T-helper 1 cell treated with Interleukin-12 subunit alpha and Interleukin-12 subunit beta and Interleukin-4 antibody, amounts not matched to agents 30 μg/mL and 1 μg/mL, for 36 hours (primary cell): ENCODE measurements around the gene ZBTB22.
A peak's percentile ranks its signal among the peaks of the same experiment; 100 is the strongest.
"Not testable (repeated sequence)": the region's sequence is repeated elsewhere in the genome, so short reads cannot be mapped to it uniquely, and the experiment has no call there.

Experiments used
- H3K27ac Mint-ChIP-seq: one replicate; pipeline ENCODE4 v1.8.0; 2021; ENCODE audit warnings: mild to moderate bottlenecking, mixed read lengths
- H3K27me3 Mint-ChIP-seq: one replicate; pipeline ENCODE4 v1.8.0; 2021; ENCODE audit warnings: low read depth, mixed read lengths
- H3K36me3 Mint-ChIP-seq: one replicate; pipeline ENCODE4 v1.8.0; 2021; ENCODE audit warnings: low read depth, mixed read lengths
- H3K4me1 Mint-ChIP-seq: one replicate; pipeline ENCODE4 v1.8.0; 2021; ENCODE audit warnings: low read depth, mixed read lengths
- H3K4me3 Mint-ChIP-seq: one replicate; pipeline ENCODE4 v1.8.0; 2021; ENCODE audit warnings: mild to moderate bottlenecking, moderate library complexity, mixed read lengths
- H3K9me3 Mint-ChIP-seq: one replicate; pipeline ENCODE4 v1.8.0; 2021; ENCODE audit warnings: mixed read lengths

Gene ZBTB22, protein sequence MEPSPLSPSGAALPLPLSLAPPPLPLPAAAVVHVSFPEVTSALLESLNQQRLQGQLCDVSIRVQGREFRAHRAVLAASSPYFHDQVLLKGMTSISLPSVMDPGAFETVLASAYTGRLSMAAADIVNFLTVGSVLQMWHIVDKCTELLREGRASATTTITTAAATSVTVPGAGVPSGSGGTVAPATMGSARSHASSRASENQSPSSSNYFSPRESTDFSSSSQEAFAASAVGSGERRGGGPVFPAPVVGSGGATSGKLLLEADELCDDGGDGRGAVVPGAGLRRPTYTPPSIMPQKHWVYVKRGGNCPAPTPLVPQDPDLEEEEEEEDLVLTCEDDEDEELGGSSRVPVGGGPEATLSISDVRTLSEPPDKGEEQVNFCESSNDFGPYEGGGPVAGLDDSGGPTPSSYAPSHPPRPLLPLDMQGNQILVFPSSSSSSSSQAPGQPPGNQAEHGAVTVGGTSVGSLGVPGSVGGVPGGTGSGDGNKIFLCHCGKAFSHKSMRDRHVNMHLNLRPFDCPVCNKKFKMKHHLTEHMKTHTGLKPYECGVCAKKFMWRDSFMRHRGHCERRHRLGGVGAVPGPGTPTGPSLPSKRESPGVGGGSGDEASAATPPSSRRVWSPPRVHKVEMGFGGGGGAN

GRCh38 chr6:33317669-33318425 lies at the start of gene ZBTB22:
Gene ZBTB22, minus strand, starts transcription at chr6:33317744. Its CDS starts 828 bp downstream, at chr6:33316916.
- Mint-ChIP-seq H3K4me3 (peak within 1 kb of the TSS; percentile 99), H3K9me3 (no peaks in the 10 kb centered on the region), H3K27me3 (no peaks in the 10 kb centered on the region), H3K4me1 (peaks cover 53% of the 10 kb centered on the region), H3K27ac (peak within 1 kb of the TSS; percentile 95), H3K36me3 (peaks cover 62% of the 10 kb centered on the region)

DNA sequence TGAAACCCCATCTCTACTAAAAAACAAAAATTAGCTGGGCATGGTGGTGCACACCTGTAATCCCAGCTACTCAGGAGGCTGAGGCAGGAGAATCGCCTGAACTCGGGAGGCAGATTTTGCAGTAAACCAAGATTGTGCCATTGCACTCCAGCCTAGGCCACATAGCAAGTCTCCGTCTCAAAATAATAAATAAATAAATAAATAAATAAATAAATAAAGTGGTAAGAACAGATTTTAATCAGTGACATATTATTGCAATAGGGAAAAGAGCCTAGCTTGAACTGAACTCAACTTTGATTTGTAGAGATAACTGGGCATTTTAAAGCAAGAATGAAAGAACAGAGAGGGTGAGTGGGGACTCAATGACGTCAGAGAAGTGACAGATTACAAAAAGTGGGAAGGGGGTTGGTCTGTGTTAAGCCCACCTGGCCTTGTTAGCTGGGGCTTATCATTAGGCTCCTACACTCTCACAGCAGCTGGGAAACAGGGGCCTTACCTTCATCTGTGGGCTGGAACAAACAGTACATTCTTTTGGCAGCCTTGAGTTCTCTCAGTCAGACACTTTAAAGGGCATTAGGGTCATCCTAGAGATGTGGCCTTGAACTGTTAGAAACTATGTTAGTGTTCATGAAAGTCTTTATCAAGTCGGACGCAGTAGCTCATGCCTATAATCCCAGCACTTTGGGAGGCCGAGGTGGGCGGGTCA lies 49.6 kb upstream of the ZBTB22 start:
- Mint-ChIP-seq H3K36me3 (no peaks in the 10 kb centered on the region), H3K4me1 (peaks cover 3% of the 10 kb centered on the region), H3K4me3 (no peak overlapping the region), H3K27me3 (no peaks in the 10 kb centered on the region), H3K27ac (no peak overlapping the region), H3K9me3 (no peaks in the 10 kb centered on the region)

GRCh38 chr6:33365206-33365971 lies 47.8 kb upstream of the ZBTB22 start:
- not testable (repeated sequence) for H3K9me3 Mint-ChIP-seq, H3K27ac Mint-ChIP-seq, H3K36me3 Mint-ChIP-seq, H3K4me3 Mint-ChIP-seq, H3K27me3 Mint-ChIP-seq, H3K4me1 Mint-ChIP-seq

DNA sequence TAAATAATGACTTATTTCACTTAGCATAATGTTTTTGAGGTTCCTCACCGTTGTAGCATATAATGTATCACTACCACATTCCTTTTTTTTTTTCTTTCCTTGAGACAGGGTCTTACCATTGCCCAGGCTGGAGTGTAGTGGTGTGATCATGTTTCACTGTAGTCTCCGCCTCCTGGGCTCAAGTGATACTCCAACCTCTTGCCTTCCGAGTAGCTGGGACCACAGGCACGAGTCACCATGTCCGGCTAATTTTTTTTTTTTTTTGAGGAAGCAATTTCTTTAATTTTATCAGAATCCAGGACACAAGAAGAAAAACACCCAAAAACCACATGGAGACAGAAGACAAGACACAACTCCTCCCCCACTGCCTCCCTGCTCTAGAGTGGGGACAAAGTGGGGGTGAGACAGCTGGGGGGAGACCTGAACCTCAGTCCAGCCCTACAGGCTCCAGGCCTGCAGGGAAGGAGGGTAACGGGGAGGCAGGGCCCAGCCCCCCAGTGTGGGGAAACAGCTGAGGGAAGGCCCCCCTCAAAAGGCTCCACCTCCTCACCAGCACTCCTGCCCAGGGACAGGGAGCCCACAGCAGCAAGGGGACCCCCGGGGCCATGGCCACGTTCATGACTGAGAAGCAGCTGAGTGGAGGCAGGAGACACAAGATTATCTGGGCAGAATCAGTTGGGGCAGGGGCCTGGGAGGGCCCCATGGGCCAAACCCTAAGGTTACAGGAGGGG lies 47.1 kb upstream of the ZBTB22 start:
- H3K4me3 Mint-ChIP-seq, H3K27me3 Mint-ChIP-seq, H3K36me3 Mint-ChIP-seq, H3K27ac Mint-ChIP-seq, H3K4me1 Mint-ChIP-seq, H3K9me3 Mint-ChIP-seq: not testable (repeated sequence)

DNA sequence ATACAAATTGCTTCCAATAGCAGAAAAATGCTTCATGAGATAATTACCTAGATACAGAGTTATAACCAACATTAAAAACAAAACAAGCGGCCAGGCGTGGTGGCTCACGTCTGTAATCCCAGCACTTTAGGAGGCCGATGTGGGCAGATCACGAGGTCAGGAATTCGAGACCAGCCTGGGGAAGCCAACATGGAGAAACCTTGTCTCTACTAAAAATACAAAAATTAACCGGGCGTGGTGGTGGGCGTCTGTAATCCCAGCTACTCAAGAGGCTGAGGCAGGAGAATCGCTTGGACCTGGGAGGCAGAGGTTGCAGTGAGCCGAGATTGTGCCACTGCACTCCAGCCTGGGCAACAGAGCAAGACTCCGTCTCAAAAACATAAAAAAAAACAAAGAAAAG lies 45.9 kb upstream of the ZBTB22 start:
- not testable (repeated sequence) for H3K9me3 Mint-ChIP-seq, H3K27ac Mint-ChIP-seq, H3K4me1 Mint-ChIP-seq, H3K36me3 Mint-ChIP-seq, H3K4me3 Mint-ChIP-seq
- H3K27me3 Mint-ChIP-seq, result peaks cover 12% of the 10 kb centered on the region

DNA sequence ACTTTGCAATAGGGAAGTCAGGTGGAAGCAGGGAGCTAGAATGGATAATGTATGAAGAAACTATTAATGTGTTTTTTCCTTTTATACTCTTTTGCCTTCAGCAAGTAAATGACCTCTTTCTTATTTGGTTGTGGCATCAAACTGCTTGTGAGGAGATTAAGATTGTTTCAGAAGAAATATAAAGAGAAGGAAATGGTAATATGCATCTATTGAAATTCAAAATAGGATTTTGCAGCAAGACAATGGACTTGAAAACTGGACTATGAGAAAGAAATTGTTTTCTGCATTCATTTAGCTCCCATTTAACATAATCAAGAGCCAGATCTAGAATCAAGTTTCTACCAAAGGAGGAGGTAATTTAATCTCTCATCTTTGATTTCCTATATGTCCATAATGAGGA lies 41.8 kb upstream of the ZBTB22 start:
- Mint-ChIP-seq H3K4me1 (peaks cover under 1% of the 10 kb centered on the region), H3K27ac (no peak overlapping the region), H3K4me3 (no peak overlapping the region), H3K36me3 (no peaks in the 10 kb centered on the region), H3K9me3 (no peaks in the 10 kb centered on the region), H3K27me3 (peaks cover 12% of the 10 kb centered on the region)

DNA sequence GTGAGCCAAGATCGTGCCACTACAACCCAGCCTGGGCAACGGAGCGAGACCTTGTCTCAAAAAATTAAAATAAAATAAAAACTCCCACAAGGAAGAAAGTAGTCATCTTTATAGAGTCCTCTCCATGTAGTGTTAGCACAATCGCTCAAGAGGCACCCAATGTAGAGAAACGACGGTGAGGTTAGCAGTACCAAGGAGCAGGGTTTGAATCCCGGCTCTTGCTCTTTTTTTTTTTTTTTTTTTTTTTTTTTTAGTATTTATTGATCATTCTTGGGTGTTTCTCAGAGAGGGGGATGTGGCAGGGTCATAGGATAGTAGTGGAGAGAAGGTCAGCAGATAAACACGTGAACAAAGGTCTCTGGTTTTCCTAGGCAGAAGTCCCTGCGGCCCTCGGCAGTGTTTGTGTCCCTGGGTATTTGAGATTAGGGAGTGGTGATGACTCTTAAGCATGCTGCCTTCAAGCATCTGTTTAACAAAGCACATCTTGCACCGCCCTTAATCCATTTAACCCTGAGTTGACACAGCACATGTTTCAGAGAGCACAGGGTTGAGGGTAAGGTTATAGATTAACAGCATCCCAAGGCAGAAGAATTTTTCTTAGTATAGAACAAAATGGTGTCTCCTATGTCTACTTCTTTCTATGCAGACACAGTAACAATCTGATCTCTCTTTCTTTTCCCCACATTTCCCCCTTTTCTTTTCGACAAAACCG lies 39.8 kb upstream of the ZBTB22 start:
- not testable (repeated sequence) for H3K9me3 Mint-ChIP-seq, H3K27ac Mint-ChIP-seq, H3K36me3 Mint-ChIP-seq, H3K4me3 Mint-ChIP-seq, H3K4me1 Mint-ChIP-seq
- H3K27me3 Mint-ChIP-seq, result peaks cover 18% of the 10 kb centered on the region

- H3K4me1 Mint-ChIP-seq, result no peaks in the 10 kb centered on the region
- no peak overlapping the region for H3K27ac Mint-ChIP-seq
- H3K4me3 Mint-ChIP-seq, result no peak overlapping the region
- no peaks in the 10 kb centered on the region for H3K9me3 Mint-ChIP-seq
- H3K36me3 Mint-ChIP-seq, result no peaks in the 10 kb centered on the region
- H3K27me3 Mint-ChIP-seq, result peaks cover 18% of the 10 kb centered on the region
These were observed 38.8 kb upstream of the ZBTB22 start for GRCh38 chr6:33356295-33356694.

DNA sequence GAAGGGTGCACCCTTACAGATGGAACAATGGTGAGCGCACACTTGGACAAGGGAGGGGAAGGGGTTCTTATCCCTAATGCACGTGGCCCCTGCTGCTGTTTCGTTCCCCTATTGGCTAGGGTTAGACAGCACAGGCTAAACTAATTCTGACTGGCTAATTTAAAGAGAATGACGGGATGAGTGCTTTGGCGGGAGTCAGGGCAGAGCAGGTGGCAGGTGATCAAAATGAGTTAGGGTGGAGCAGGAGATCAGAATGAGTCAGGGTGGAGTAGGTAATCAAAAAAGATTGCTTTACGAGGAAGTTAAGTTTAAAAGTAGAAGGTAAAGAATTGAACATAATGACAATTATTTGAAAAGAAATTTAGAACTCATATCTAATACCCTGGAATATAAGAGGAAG lies 38.3 kb upstream of the ZBTB22 start:
- H3K27ac Mint-ChIP-seq, H3K4me3 Mint-ChIP-seq, H3K4me1 Mint-ChIP-seq, H3K9me3 Mint-ChIP-seq, H3K36me3 Mint-ChIP-seq: not testable (repeated sequence)
- H3K27me3 Mint-ChIP-seq, result peaks cover 18% of the 10 kb centered on the region

DNA sequence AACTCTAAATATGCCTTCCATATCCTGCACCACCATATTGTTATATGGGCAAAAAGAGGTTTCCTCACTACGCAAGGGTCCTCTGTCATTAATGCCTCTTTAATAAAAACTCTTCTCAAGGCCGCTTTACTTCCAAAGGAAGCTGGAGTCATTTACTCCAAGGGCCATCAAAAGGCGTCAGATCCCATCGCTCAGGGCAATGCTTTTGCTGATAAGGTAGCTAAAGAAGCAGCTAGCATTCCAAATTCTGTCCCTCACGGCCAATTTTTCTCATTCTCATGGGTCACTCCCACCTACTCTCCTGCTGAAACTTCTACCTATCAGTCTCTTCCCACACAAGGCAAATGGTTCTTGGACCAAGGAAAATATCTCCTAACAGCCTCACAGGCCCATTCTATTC lies 30.3 kb upstream of the ZBTB22 start:
- Mint-ChIP-seq H3K27ac (no peak overlapping the region), H3K27me3 (peaks cover 28% of the 10 kb centered on the region), H3K36me3 (peaks cover 1% of the 10 kb centered on the region), H3K4me3 (no peak overlapping the region), H3K4me1 (peaks cover 33% of the 10 kb centered on the region), H3K9me3 (no peaks in the 10 kb centered on the region)

DNA sequence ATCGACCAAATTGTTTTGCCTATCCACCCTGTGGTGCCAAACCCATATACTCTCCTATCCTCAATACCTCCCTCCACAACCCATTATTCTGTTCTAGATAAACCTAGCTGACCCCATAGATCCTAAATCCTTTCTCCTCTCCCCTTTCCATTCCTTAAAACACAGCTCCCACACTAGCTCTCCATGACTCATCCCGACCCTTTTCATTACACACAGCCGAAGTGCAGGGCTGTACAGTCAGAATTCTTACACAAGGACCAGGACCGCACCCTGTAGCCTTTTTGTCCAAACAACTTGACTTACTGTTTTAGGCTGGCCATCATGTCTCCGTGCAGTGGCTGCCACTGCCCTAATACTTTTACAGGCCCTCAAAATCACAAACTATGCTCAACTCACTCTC lies 29.4 kb upstream of the ZBTB22 start:
- Mint-ChIP-seq H3K4me3 (peak overlapping the region; percentile 22), H3K27me3 (peaks cover 26% of the 10 kb centered on the region), H3K4me1 (peaks cover 33% of the 10 kb centered on the region)
- H3K9me3 Mint-ChIP-seq, H3K27ac Mint-ChIP-seq, H3K36me3 Mint-ChIP-seq: not testable (repeated sequence)

- Mint-ChIP-seq H3K27me3 (peaks cover 23% of the 10 kb centered on the region), H3K36me3 (peaks cover 1% of the 10 kb centered on the region), H3K27ac (peak overlapping the region; percentile 91), H3K9me3 (no peaks in the 10 kb centered on the region), H3K4me1 (peaks cover 33% of the 10 kb centered on the region), H3K4me3 (peak overlapping the region; percentile 67)
These were observed 27.5 kb upstream of the ZBTB22 start for GRCh38 chr6:33344701-33345697.
